ENCODE measurements around the gene SEC24C.
"Not testable (repeated sequence)": the region's sequence is repeated elsewhere in the genome, so short reads cannot be mapped to it uniquely, and the experiment has no call there.

DNA sequence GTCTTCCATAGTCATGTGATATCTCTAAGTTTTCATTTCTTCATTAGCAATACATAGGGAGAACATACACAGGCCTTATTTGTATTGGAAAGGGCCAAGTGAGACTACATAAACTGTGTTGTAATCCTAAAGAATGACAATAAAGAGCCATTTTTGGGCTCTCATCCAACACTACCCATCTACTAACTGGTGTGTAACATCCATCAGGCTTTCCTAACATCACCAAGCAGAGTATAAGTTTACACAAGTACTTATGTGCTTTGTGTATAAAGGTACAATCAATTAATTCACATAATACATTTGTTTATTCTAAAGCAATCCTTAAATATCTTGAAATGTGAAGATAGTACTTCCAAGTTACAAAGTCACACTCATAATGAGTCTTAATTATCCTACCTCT, 48.9 kb upstream of the SEC24C start:
- not testable (repeated sequence) for TF ChIP-seq CTCF, POLR2A (IDR thresholded peaks at IDR 0.05)

All from uterus (tissue), 2 donors.